SK-N-SH treated with all-trans-retinoic acid at 6 μM for 48 hours (cell line): ENCODE measurements around the gene ERI3.

ENCODE experiments used
- CSDC2 ChIP-seq: fragments of 250-450 bp; sonication (Bioruptor Pico); IDR thresholded peaks from 2 replicates; pipeline ENCODE4 v1.5.0; 2020; ENCODE audit warnings: mild to moderate bottlenecking, moderate library complexity
- GLIS3 ChIP-seq: fragments of 250-450 bp; sonication (Bioruptor Pico); IDR thresholded peaks from 2 replicates; pipeline ENCODE4 v1.5.0; 2020; ENCODE audit warnings: mild to moderate bottlenecking, moderate library complexity
- ZFP30 ChIP-seq: fragments of 450-650 bp; formaldehyde crosslinking; IDR thresholded peaks from 2 replicates; pipeline ENCODE4 v1.5.0; 2022; ENCODE audit warnings: mild to moderate bottlenecking, moderate library complexity
- ZNF565 ChIP-seq: fragments of 450-650 bp; formaldehyde crosslinking; conservative IDR thresholded peaks from 2 replicates; pipeline ENCODE4 v1.5.0; 2020; ENCODE audit warnings: low read depth, mild to moderate bottlenecking, moderate library complexity
- TF ChIP-seq, protein P1 (sequence below): fragments of 250-450 bp; sonication (Bioruptor Pico); IDR thresholded peaks from 2 replicates; pipeline ENCODE4 v1.8.0; 2021; ENCODE audit warnings: low read depth, mild to moderate bottlenecking, moderate library complexity, borderline replicate concordance
- TF ChIP-seq, protein P2 (sequence below): fragments of 250-450 bp; sonication (Bioruptor Pico); IDR thresholded peaks from 2 replicates; pipeline ENCODE4 v1.5.1; 2021; ENCODE audit warnings: mild to moderate bottlenecking, moderate library complexity
- TF ChIP-seq, protein P3 (sequence below): fragments of 250-450 bp; sonication (Bioruptor Pico); IDR thresholded peaks from 2 replicates; pipeline ENCODE4 v1.8.0; 2020; ENCODE audit warnings: mild to moderate bottlenecking, moderate library complexity, borderline replicate concordance
- TF ChIP-seq, protein P4 (sequence below): fragments of 250-450 bp; sonication (Bioruptor Pico); IDR thresholded peaks from 2 replicates; pipeline ENCODE4 v1.5.1; 2020; ENCODE audit warnings: low read depth, mild to moderate bottlenecking, moderate library complexity

DNA sequence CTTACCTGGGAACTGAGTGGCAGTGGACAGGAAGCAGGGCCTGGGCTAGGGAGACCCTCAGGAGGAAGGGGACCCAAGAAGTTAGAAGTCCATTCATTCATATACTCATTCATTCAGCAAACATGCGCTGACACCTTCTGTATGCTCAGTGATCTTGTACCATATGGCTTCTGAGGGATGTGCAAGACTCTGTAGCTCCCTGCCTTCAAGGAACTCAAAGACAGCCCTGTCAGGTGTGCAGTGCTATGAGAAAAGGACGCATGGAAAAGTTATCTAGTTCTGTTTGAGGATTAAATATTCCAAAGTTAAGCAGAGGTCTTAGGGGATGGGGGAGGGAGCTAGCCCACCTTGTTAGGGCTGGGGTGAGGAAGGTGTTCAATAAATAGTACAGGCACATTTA lies 129.3 kb downstream of the ERI3 start:
- TF ChIP-seq, protein P1, sequence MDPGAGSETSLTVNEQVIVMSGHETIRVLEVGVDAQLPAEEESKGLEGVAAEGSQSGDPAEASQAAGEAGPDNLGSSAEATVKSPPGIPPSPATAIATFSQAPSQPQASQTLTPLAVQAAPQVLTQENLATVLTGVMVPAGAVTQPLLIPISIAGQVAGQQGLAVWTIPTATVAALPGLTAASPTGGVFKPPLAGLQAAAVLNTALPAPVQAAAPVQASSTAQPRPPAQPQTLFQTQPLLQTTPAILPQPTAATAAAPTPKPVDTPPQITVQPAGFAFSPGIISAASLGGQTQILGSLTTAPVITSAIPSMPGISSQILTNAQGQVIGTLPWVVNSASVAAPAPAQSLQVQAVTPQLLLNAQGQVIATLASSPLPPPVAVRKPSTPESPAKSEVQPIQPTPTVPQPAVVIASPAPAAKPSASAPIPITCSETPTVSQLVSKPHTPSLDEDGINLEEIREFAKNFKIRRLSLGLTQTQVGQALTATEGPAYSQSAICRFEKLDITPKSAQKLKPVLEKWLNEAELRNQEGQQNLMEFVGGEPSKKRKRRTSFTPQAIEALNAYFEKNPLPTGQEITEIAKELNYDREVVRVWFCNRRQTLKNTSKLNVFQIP (CRISPR knock-in tag) = no peak
- TF ChIP-seq CSDC2 (no peak), GLIS3 (CRISPR knock-in tag) (no peak), ZNF565 (CRISPR knock-in tag) (no peak), ZFP30 (no peak)
- TF ChIP-seq, protein P2, sequence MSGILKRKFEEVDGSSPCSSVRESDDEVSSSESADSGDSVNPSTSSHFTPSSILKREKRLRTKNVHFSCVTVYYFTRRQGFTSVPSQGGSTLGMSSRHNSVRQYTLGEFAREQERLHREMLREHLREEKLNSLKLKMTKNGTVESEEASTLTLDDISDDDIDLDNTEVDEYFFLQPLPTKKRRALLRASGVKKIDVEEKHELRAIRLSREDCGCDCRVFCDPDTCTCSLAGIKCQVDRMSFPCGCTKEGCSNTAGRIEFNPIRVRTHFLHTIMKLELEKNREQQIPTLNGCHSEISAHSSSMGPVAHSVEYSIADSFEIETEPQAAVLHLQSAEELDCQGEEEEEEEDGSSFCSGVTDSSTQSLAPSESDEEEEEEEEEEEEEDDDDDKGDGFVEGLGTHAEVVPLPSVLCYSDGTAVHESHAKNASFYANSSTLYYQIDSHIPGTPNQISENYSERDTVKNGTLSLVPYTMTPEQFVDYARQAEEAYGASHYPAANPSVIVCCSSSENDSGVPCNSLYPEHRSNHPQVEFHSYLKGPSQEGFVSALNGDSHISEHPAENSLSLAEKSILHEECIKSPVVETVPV (CRISPR knock-in tag) = no peak
- TF ChIP-seq, protein P3, sequence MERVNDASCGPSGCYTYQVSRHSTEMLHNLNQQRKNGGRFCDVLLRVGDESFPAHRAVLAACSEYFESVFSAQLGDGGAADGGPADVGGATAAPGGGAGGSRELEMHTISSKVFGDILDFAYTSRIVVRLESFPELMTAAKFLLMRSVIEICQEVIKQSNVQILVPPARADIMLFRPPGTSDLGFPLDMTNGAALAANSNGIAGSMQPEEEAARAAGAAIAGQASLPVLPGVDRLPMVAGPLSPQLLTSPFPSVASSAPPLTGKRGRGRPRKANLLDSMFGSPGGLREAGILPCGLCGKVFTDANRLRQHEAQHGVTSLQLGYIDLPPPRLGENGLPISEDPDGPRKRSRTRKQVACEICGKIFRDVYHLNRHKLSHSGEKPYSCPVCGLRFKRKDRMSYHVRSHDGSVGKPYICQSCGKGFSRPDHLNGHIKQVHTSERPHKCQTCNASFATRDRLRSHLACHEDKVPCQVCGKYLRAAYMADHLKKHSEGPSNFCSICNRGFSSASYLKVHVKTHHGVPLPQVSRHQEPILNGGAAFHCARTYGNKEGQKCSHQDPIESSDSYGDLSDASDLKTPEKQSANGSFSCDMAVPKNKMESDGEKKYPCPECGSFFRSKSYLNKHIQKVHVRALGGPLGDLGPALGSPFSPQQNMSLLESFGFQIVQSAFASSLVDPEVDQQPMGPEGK (CRISPR knock-in tag) = no peak
- TF ChIP-seq, protein P4, sequence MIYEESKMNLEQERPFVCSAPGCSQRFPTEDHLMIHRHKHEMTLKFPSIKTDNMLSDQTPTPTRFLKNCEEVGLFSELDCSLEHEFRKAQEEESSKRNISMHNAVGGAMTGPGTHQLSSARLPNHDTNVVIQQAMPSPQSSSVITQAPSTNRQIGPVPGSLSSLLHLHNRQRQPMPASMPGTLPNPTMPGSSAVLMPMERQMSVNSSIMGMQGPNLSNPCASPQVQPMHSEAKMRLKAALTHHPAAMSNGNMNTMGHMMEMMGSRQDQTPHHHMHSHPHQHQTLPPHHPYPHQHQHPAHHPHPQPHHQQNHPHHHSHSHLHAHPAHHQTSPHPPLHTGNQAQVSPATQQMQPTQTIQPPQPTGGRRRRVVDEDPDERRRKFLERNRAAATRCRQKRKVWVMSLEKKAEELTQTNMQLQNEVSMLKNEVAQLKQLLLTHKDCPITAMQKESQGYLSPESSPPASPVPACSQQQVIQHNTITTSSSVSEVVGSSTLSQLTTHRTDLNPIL = no peak
